ENCODE measurements around the gene HPS4.

DNA sequence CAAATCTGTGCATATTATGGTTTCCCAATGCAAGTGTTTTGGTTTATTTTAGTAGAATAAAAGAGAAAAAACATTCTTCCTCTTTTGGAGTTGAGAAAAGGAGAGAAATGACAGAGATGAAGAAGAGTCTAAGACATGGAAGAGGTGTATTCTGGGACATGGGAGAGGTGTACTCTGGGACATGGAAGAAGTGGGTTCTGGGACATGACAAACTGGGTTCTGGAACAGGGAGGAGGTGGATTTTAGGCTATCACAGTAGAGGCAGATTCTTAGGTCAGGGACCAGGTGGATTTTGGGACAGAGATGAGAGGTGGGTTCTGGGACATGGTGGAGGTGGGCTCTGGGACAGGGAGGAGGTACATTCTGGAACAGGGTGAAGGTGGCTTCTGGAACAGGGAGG lies 56.7 kb downstream of the HPS4 start:
- TF ChIP-seq CTCF (IDR thresholded peaks at IDR 0.05; ENCODE audit: borderline replicate concordance, extremely low read depth, low read length, poor library complexity, severe bottlenecking), result no peak
- no peak for TF ChIP-seq EZH2 (IDR thresholded peaks at IDR 0.05; ENCODE audit: borderline replicate concordance, low read depth, low read length, severe bottlenecking)
